Lung (tissue), 12 donors: ENCODE measurements around the gene ALPG. TPM values are rescaled to one million over a fixed set of nuclear protein-coding genes. Genes with fewer than 3 reads are reported as not detected.
"Not testable (repeated sequence)": the region's sequence is repeated elsewhere in the genome, so short reads cannot be mapped to it uniquely, and the experiment has no call there.

Experiments used
- ATAC-seq: fragments of 200-7000 bp; cut with Tn5 transposase; one replicate; pipeline ENCODE4 v1.9.1; 2020; ENCODE audit warnings: moderate number of reproducible peaks; ENCODE audit not compliant: insufficient read depth, low FRiP score
- DNase-seq, 3 donors: peaks; one replicate each; pipeline ENCODE4 v3.0.0-alpha.2; 2013 to 2017
- H3K27ac ChIP-seq, 2 donors: one replicate each; pipeline ENCODE4 v1.5.1; 2013; ENCODE audit warnings: mild to moderate bottlenecking in 2 of 2, moderate library complexity in 2 of 2, control low read depth in 1 of 2, inconsistent platforms in 1 of 2, low read depth in 1 of 2, low read length in 1 of 2
- H3K27me3 ChIP-seq, 3 donors: one replicate each; pipeline ENCODE4 v1.5.1; 2013; ENCODE audit warnings: low read length in 2 of 3; ENCODE audit not compliant: control insufficient read depth in 3 of 3, insufficient read depth in 3 of 3
- H3K36me3 ChIP-seq, 4 donors: one replicate each; pipeline ENCODE4 v1.5.1; 2013; ENCODE audit warnings: low read length in 4 of 4, mild to moderate bottlenecking in 1 of 4, moderate library complexity in 1 of 4; ENCODE audit not compliant: control insufficient read depth in 4 of 4, insufficient read depth in 4 of 4
- H3K4me1 ChIP-seq, 5 donors: one replicate each; pipeline ENCODE4 v1.5.1; 2013; ENCODE audit warnings: low read length in 5 of 5, mild to moderate bottlenecking in 2 of 5, moderate library complexity in 1 of 5; ENCODE audit not compliant: control insufficient read depth in 5 of 5, insufficient read depth in 5 of 5
- H3K4me3 ChIP-seq: one replicate; pipeline ENCODE4 v1.5.1; 2013; ENCODE audit warnings: mild to moderate bottlenecking, control low read depth, moderate library complexity
- H3K9ac ChIP-seq, 2 donors: one replicate each; pipeline ENCODE4 v1.5.1; 2013; ENCODE audit warnings: low read length in 2 of 2, control low read depth in 1 of 2; ENCODE audit not compliant: insufficient read depth in 1 of 2
- H3K9me3 ChIP-seq, 4 donors: one replicate each; pipeline ENCODE4 v1.5.1; 2013; ENCODE audit warnings: low read length in 3 of 4, mild to moderate bottlenecking in 1 of 4, moderate library complexity in 1 of 4; ENCODE audit not compliant: control insufficient read depth in 4 of 4, insufficient read depth in 3 of 4
- WGBS, 2 donors: extraction: QIAGEN DNeasy Blood & Tissue Kit; methylation state at CpG; one replicate each; pipeline ENCODE4 v1.1.7; 2013; 5-methylcytosine and 5-hydroxymethylcytosine counted together
- polyA plus RNA-seq, 2 donors: library from polyadenylated mRNA; stranded (reverse); fragments of 200-250 nt; gene quantifications; one replicate each; pipeline ENCODE4 v1.2.1, GENCODE V29; 2013
- total RNA-seq, 2 donors: library from RNA; depleted of rRNA in 1 of 2; stranded (reverse); fragments of >200 nt in 1 of 2; gene quantifications; one replicate each; pipeline ENCODE4 v1.2.1, GENCODE V29; 2014 to 2021
- TF ChIP-seq, protein P1 (sequence below): IDR thresholded peaks from 2 replicates; pipeline ENCODE4 v1.5.1; 2012; ENCODE audit warnings: mild to moderate bottlenecking; ENCODE audit errors: control extremely low read depth, extremely low read depth
- donor health status: control.
- donor health status: control.
- donor health status: Bipolar disorder and iron deficiency.
- donor health status: healthy.
- donor health status: DM: yes; HTN: yes; CAD: no.

The ALPG gene
- total and polyA plus RNA-seq, 4 donors = 0.14 to 1.2 (median 0.89) TPM

DNA sequence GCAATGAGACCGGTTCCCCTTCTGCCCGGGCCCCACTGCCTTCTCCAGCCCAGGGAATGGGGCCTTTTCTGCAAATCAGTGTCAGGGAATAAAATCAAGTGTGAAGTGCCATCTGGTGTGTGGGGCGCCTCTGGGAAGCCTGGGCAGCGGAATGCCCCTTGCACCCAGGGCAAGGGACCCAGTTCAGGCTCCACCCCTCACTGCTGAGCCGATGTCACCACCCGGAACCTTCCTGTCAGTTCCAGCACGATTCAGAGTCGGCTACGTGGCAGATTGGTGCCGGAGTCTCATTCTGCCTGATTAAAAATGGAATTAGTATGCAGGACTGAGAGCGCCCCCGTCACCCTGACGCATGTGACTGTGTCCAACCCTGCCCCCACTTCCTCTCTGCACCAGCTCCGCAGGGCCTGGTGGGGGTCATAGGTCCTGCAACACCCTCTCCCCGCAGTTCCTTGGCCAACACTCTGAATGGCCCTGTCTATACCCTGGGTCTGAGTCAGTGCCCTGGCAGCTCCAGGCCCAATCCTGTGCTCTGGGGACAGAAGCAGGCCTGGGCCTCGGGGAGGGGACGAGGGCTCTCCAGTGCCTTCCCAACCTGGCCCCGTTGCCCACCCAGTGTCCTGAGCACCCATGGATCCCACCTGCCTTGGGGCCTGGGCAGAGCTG lies 41.1 kb downstream of the ALPG start:
- no peaks in the 10 kb centered on the region for H3K27me3 ChIP-seq
- no peak overlapping the region for H3K27ac ChIP-seq
- no peaks in the 10 kb centered on the region for H3K9me3 ChIP-seq
- H3K36me3 ChIP-seq = no peaks in the 10 kb centered on the region
- peaks cover 0 to 7% (median 2%) of the 10 kb centered on the region in 5 donors for H3K4me1 ChIP-seq
- WGBS, 2 donors = 81 to 83% methylated on average over 18 of the region's 18 CpGs
- ATAC-seq = no peak
- DNase-seq = no peak
- H3K9ac ChIP-seq = no peak overlapping the region
- TF ChIP-seq, protein P1, sequence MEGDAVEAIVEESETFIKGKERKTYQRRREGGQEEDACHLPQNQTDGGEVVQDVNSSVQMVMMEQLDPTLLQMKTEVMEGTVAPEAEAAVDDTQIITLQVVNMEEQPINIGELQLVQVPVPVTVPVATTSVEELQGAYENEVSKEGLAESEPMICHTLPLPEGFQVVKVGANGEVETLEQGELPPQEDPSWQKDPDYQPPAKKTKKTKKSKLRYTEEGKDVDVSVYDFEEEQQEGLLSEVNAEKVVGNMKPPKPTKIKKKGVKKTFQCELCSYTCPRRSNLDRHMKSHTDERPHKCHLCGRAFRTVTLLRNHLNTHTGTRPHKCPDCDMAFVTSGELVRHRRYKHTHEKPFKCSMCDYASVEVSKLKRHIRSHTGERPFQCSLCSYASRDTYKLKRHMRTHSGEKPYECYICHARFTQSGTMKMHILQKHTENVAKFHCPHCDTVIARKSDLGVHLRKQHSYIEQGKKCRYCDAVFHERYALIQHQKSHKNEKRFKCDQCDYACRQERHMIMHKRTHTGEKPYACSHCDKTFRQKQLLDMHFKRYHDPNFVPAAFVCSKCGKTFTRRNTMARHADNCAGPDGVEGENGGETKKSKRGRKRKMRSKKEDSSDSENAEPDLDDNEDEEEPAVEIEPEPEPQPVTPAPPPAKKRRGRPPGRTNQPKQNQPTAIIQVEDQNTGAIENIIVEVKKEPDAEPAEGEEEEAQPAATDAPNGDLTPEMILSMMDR = no peak
- no peak overlapping the region for H3K4me3 ChIP-seq

DNA sequence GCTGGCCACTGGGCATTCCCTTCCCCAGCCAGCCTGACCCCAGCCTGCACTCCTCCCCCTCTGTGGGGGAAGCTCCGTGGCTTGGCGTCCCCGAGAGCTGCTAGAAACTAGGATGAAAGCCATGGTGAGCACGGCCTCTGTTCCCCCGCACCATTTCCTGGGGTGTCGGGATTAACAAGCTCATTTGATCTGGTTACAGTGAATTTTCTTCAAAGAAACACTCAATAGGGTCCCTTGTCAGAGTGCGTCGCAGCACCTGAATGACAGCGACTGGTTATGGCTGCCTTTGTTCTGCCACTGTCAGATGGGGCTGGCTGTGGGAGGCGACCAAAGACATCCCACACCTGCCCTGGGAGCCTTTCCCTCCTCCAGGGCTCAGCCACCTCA lies 41.7 kb downstream of the ALPG start:
- Histone ChIP-seq H3K27me3 (peaks cover 0 to 2% (median 0%) of the 10 kb centered on the region in 3 donors), H3K9me3 (no peaks in the 10 kb centered on the region), H3K27ac (no peak overlapping the region), H3K4me1 (peaks cover 0 to 7% (median 2%) of the 10 kb centered on the region in 5 donors), H3K36me3 (no peaks in the 10 kb centered on the region), H3K9ac (no peak overlapping the region), H3K4me3 (no peak overlapping the region)
- ATAC-seq = no peak
- DNase-seq = peak; percentile 15 to 30 (median 28)
- 67 to 72% methylated on average over 10 of the region's 10 CpGs for WGBS, 2 donors
- TF ChIP-seq, protein P1 = no peak

DNA sequence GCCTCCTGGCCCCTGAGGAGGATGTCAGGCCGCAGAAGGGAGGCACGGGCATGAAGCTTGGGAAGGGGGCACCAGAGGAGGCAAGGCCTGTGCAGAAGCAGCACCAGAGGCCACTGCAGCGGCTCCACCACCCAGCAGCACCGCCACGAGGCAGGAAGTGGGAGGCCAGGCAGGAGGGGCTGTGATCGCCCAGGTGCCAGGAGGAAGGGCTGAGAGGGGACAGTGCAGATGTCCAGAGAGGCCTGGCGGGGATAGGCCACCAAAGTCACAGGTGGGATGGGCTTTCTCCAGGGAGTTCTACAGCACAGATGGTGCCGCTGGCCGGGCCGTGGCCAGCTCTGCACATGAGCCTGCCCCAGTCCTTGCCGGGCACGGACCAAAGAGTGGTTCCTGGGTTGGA lies 43.3 kb downstream of the ALPG start:
- Histone ChIP-seq H3K4me1 (peaks cover 0 to 7% (median 2%) of the 10 kb centered on the region in 5 donors), H3K9ac (no peak overlapping the region), H3K4me3 (no peak overlapping the region), H3K27ac (no peak overlapping the region), H3K27me3 (peaks cover 0 to 2% (median 0%) of the 10 kb centered on the region in 3 donors), H3K9me3 (no peaks in the 10 kb centered on the region), H3K36me3 (no peaks in the 10 kb centered on the region)
- ATAC-seq (no peak), DNase-seq (no peak)
- 63 to 69% methylated on average over 12 of the region's 12 CpGs for WGBS, 2 donors
- TF ChIP-seq, protein P1 = no peak

DNA sequence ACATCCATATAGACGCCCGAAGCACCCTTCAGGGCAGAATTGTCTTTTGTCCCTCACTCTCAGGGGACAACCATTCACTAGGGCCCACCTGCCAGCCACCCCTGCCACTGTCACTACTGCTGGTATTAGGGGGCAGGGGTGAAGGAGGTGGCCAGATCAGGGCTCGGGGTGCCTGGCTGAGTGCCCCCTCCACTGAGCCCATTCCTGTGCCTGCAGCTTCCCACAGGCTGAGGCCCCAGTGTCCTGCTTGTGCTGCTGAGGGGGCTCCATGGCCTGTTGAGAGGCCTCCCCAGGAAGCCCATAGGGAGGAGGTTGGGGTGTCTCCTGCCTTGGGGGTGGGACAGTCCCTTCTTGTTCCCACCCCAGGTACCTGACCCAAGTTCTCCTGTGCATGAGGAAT lies 45.0 kb downstream of the ALPG start:
- not testable (repeated sequence) for H3K36me3 ChIP-seq, H3K9ac ChIP-seq, H3K27me3 ChIP-seq, DNase-seq, ATAC-seq, H3K4me1 ChIP-seq, H3K27ac ChIP-seq, H3K4me3 ChIP-seq, H3K9me3 ChIP-seq
- 88 to 96% methylated on average over 3 of the region's 3 CpGs for WGBS, 2 donors
